ENCODE measurements around the gene SGMS2. TPM values are rescaled to one million over a fixed set of nuclear protein-coding genes. Genes with fewer than 3 reads are reported as not detected.
A peak's percentile ranks its signal among the peaks of the same experiment; 100 is the strongest.

The SGMS2 gene
- total RNA-seq, 1 experiment from 2014 or later: 77.8 TPM

- Mint-ChIP-seq H3K27me3 (ENCODE audit: insufficient read depth, unreplicated experiment) (no peaks in the 10 kb centered on the region), H3K9me3 (ENCODE audit: unreplicated experiment) (peaks cover 7% of the 10 kb centered on the region), H3K4me3 (ENCODE audit: unreplicated experiment) (no peak overlapping the region), H3K36me3 (ENCODE audit: insufficient read depth, unreplicated experiment) (no peaks in the 10 kb centered on the region), H3K4me1 (ENCODE audit: insufficient read depth, unreplicated experiment) (peaks cover 17% of the 10 kb centered on the region), H3K27ac (ENCODE audit: low read depth, unreplicated experiment) (no peak overlapping the region)
- no TSS peak for BruUV-seq (replicated peaks)
- no peak for DNase-seq (ENCODE audit: unreplicated experiment)
- no peak for TF ChIP-seq CTCF (IDR thresholded peaks at IDR 0.05; ENCODE audit: unreplicated experiment)
- intact Hi-C loops (cut with micrococcal nuclease): no loop called here
- ChIA-PET POLR2A (interaction anchor here (0.7 kb wide), 1 partner anchor 20 kb away, joined by 3 read pairs; no protein-coding TSS in a partner anchor), CTCF (interaction anchor here (0.7 kb wide), 1 partner anchor 59 kb away, joined by 4 read pairs; no protein-coding TSS in a partner anchor)
Observed at GRCh38 chr4:107799669-107800450, 24.9 kb upstream of the SGMS2 start.

- H3K9me3 Mint-ChIP-seq (ENCODE audit: unreplicated experiment): peaks cover 7% of the 10 kb centered on the region
- no peak for TF ChIP-seq CTCF (IDR thresholded peaks at IDR 0.05; ENCODE audit: unreplicated experiment)
- no peak overlapping the region for H3K27ac Mint-ChIP-seq (ENCODE audit: low read depth, unreplicated experiment)
- DNase-seq (ENCODE audit: unreplicated experiment): no peak
- H3K27me3 Mint-ChIP-seq (ENCODE audit: insufficient read depth, unreplicated experiment): no peaks in the 10 kb centered on the region
- peaks cover 17% of the 10 kb centered on the region for H3K4me1 Mint-ChIP-seq (ENCODE audit: insufficient read depth, unreplicated experiment)
- POLR2A ChIA-PET: no interaction called here
- intact Hi-C loops (cut with micrococcal nuclease): no loop called here
- CTCF ChIA-PET: interaction anchor here (0.6 kb wide), 1 partner anchor 138 kb away, joined by 3 read pairs; no protein-coding TSS in a partner anchor
- H3K4me3 Mint-ChIP-seq (ENCODE audit: unreplicated experiment): no peak overlapping the region
- H3K36me3 Mint-ChIP-seq (ENCODE audit: insufficient read depth, unreplicated experiment): no peaks in the 10 kb centered on the region
- no TSS peak for BruUV-seq (replicated peaks)
Observed at GRCh38 chr4:107800706-107801105, 24.0 kb upstream of the SGMS2 start.

GRCh38 chr4:107801766-107802211 lies 22.9 kb upstream of the SGMS2 start:
- intact Hi-C loops (cut with micrococcal nuclease): no loop called here
- no peak for TF ChIP-seq CTCF (IDR thresholded peaks at IDR 0.05; ENCODE audit: unreplicated experiment)
- ChIA-PET CTCF (no interaction called here), POLR2A (interaction anchor here (0.6 to 1.2 kb wide), 4 partner anchors 11 to 92 kb away, joined by 3 to 6 read pairs (median 4); partner anchors contain the start of gene SGMS2)
- H3K9me3 Mint-ChIP-seq (ENCODE audit: unreplicated experiment): peaks cover 7% of the 10 kb centered on the region
- no peaks in the 10 kb centered on the region for H3K36me3 Mint-ChIP-seq (ENCODE audit: insufficient read depth, unreplicated experiment)
- DNase-seq (ENCODE audit: unreplicated experiment): peak; percentile 71
- H3K4me1 Mint-ChIP-seq (ENCODE audit: insufficient read depth, unreplicated experiment): peaks cover 17% of the 10 kb centered on the region
- H3K27ac Mint-ChIP-seq (ENCODE audit: low read depth, unreplicated experiment): peak overlapping the region; percentile 46
- H3K4me3 Mint-ChIP-seq (ENCODE audit: unreplicated experiment): no peak overlapping the region
- no peaks in the 10 kb centered on the region for H3K27me3 Mint-ChIP-seq (ENCODE audit: insufficient read depth, unreplicated experiment)
- no TSS peak for BruUV-seq (replicated peaks)

GRCh38 chr4:107804956-107805355 lies 19.8 kb upstream of the SGMS2 start:
- no peaks in the 10 kb centered on the region for H3K27me3 Mint-ChIP-seq (ENCODE audit: insufficient read depth, unreplicated experiment)

More at GRCh38 chr4:107804956-107805355, 19.8 kb upstream of the SGMS2 start:
- CTCF ChIA-PET: no interaction called here
- Mint-ChIP-seq H3K4me3 (ENCODE audit: unreplicated experiment) (no peak overlapping the region), H3K36me3 (ENCODE audit: insufficient read depth, unreplicated experiment) (no peaks in the 10 kb centered on the region), H3K9me3 (ENCODE audit: unreplicated experiment) (peaks cover 7% of the 10 kb centered on the region), H3K4me1 (ENCODE audit: insufficient read depth, unreplicated experiment) (peaks cover 17% of the 10 kb centered on the region), H3K27ac (ENCODE audit: low read depth, unreplicated experiment) (no peak overlapping the region)
- no TSS peak for BruUV-seq (replicated peaks)
- intact Hi-C loops (cut with micrococcal nuclease): no loop called here
- POLR2A ChIA-PET: no interaction called here
- DNase-seq (ENCODE audit: unreplicated experiment): no peak
- TF ChIP-seq CTCF (IDR thresholded peaks at IDR 0.05; ENCODE audit: unreplicated experiment): no peak

All from MCF 10A (cell line).